Subcutaneous adipose tissue (tissue), 4 donors: ENCODE results near the gene ABCA4. TPM values are rescaled to one million over a fixed set of nuclear protein-coding genes. Genes with fewer than 3 reads are reported as not detected.

Source experiments
- CTCF ChIP-seq: fragments of 450-650 bp; IDR thresholded peaks from one replicate; pipeline ENCODE4 v1.5.1; 2016; ENCODE audit warnings: low read depth, mild to moderate bottlenecking, control low read depth, antibody characterized with exemption, moderate library complexity
- total RNA-seq, 4 donors: library from RNA; depleted of rRNA; stranded (reverse); fragments of >200 nt; gene quantifications; one replicate each; pipeline ENCODE4 v1.1.0, GENCODE V29; 2016

The ABCA4 gene
- total RNA-seq, 4 donors from 2014 or later: 0.16 to 0.51 (median 0.30) TPM

DNA sequence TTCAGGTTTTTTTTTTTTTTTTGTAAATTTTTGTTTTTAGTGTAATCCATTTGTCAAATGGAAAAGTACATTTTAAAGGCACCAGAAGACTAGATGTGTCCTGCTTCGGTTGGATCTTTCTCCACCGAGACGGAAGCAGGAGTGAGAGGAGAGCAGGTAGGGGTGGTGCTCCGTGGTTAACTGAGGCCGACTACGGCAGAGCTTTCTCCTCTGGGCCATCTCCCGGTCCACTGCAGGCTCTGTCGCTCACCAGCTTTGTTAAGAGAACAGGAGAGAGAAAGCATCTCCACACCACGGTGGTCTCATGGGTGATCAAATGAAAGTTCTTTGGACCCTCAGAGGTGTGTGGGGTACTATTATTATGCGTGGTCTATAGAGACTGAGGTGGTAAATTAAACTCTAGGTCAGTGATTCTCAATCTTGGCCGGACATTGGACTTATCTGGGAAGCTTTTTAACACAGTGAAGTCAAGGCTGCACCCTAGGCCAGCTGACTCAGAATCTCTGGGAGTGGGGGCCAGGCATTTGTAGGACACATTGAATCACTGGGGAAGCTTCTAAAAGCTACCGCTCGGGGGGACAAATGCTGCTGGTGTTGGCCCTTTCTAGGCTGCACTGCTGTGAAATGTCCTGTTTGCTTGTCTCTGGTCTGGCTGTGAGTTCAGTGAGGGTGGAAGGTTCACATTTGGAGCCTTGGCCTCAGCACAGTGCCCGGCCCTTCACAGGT, 25.0 kb downstream of the ABCA4 start:
- TF ChIP-seq CTCF: no peak

DNA sequence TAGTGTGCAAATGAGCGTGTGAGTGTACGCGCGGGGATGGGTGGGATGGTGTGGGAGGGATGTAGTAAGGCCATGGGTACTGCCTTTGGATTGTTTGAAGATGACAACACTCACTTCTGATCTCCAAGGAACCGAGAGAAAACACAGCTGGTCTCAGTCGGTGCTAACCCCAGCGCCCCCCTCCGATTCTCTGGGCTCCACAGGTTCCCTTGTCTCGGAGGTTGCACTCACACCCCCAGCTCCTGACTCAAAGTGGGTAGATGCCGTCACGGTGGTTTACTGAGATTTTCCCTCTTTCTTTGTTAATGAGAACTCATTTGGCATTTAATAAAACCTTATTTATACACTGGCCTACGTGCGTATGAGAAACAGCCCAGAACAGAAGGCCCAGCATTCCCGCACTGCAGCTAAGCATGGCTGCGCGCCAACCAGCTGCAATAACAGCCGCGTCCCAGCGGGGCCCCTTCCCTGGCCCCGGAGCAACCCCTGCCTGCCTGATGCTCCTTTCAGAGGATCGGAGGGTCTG, 25.8 kb downstream of the ABCA4 start:
- TF ChIP-seq CTCF: no peak

DNA sequence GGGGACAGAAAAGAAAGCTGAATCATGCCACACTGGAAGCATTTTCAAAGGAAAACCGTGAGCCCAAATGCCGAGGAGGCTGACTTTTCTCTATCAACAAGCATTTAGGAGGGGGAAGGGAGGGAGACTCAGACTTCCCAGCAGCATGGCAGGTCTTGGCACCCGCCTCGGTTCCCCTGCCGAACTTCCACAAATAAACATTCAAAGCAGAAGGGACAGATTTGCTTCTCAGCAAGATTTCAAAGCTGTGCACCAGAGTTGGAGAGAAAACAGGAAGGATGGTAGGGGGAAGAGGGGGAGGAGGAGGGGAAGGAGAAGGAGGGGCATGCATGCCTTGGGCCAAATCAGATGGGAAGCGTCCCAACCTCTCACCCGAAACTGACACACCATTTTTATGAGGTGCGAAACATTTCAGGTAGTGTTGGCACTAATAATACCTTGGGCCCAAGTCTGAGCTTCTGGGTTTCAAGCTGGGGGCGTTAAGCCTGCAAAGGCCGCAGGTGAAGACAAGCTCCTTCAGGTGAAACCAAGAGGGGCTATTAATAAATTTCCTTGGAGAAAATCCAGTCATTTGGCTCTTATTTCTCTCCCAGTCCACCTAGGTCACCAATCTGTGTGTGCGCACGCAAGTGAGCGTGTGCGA, 26.4 kb downstream of the ABCA4 start:
- no peak for TF ChIP-seq CTCF

DNA sequence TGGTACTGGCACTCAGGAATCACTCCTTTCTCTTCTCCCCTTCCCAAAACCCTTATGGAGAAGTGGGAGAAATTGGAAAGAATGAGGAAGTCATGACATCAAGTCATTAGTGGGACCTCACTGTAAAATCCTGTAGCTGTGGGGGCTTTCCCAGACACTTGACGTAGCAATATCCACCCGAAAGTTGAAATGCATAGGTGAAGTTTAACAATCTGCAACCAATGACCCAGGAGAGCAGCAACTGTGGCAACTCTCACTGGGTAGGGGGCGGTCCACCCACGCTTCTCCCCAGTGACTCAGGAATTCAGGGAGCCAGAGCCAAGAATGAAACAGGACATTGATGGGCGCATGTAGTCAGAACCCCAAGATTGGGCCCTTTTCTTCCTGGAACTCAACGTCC, 27.0 kb downstream of the ABCA4 start:
- TF ChIP-seq CTCF: no peak

DNA sequence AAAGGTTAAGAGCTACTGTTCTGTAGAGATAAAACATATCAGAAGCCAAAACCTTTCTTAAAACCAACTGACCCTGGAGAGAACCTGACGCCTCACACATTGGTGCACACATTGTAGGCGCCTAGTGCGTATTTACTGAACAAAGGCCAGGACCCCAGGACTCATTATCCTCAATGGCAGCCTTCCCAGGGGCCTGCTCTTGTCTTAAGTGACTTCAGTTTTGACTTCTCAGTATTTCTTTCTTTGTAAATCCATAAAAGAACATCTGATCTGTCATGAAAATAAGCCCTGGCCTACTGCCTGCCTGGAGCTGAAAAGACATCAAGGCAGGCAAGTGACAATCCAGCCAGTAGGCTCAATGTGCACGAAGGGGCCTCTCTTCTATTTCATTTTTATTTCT, 27.6 kb downstream of the ABCA4 start:
- TF ChIP-seq CTCF: no peak

- TF ChIP-seq CTCF: no peak
Measured at GRCh38 chr1:94092210-94092613, 28.7 kb downstream of the ABCA4 start.

DNA sequence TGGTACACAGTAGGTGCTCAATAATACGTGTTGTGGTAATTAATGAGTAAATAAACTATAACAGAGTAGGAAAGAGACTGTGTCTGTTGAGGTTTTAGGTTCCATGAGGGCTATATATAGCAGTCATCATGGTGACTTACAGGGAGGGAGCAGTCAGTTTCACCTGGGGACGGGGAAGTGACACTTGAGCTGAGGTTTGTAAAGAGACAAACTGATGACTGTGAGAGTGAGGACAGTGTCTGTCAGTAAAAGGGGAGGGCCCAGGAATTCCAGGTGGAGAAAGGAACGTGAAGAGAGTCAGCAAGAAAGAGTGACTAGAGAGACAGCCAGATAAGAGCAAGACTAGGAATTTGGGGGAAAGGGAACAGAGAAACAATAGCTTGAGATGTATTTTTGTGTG, 30.2 kb downstream of the ABCA4 start:
- no peak for TF ChIP-seq CTCF
